Measurements from ENCODE around the gene STK16.
A peak's percentile ranks its signal among the peaks of the same experiment; 100 is the strongest.

STK16 gene

DNA sequence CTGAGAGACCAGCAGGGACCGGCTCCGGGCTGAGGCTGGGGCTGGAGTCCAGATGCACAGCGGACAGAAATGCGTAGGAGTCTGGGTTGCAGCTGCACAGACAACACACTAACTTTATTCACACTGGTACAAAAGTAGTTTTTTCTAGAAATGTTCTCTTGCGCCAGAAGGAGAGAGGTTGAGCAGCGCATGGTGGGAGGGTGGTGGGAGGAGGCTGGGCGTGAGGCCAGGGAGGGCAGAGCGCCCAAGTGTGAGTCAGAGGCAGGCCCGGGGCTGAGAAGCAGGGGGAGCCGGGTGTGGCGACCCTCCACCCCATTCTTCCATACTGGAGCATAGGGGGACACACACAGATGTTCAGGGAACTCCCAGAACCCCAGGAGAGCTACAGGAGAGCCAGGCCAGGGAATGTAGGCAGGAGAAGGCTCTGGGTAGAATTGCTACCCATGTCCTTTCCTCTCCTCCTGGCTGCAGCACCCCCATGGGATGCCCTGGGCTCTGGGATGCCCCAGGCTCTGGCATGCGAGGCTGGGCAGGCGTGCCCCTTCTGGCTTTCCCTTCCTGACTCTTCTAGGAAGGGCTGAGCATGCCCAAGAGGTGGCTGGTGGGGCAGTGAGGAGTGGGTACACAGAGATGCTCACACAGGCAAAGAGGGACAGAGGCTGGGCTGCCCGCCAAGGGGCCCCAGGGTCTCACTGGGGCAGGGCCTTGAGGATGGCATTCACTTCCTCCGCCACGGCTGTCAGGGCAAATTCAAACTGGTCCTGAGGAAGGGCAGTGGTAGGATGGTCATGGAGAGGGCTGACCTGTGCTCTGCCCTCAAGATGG, 44.5 kb downstream of the STK16 start:
- peak; percentile 21 for DNase-seq (ENCODE audit: low spot score)

DNA sequence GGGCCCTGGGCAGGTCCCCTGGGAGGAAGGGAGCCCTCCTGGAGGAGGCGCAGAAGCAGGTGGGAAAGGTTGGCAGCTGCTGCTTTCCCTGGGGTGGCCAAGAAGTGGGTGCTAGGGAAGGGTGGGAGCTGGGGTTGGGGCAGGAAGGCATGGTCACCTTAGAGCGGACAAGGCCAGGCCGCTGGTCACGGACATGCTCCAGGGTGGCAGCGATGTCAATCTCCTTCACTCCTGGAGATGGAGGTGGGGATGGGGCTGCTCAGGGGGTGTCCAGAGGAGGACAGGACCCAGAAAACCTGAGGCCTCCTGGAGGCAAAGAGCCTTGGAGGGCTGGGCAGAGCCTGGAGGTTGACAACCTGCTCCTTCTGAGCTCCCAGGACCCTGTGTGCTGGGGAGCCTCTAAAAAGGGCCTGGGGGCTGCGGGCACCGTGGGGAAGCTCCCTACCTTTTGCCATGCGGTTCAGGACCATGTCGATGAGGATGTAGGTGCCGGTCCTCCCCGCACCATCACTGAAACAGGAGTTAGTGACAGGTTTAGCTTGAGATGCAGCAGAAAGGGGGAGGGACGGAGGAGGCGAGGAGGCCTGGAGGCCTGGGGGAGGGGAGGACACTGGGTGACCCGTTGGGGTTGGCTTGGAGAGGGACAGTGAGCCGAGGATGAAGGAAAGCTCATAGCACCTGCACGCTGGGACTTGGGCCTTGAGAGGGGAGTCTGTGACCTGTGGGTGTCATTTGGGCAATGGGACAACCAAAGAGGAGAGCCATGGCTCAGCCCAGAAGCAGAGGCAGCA, 45.3 kb downstream of the STK16 start:
- no peak for DNase-seq (ENCODE audit: low spot score)

GRCh38 chr2:219291394-219291793, 46.1 kb downstream of the STK16 start:
- DNase-seq (ENCODE audit: low spot score), result no peak

DNA sequence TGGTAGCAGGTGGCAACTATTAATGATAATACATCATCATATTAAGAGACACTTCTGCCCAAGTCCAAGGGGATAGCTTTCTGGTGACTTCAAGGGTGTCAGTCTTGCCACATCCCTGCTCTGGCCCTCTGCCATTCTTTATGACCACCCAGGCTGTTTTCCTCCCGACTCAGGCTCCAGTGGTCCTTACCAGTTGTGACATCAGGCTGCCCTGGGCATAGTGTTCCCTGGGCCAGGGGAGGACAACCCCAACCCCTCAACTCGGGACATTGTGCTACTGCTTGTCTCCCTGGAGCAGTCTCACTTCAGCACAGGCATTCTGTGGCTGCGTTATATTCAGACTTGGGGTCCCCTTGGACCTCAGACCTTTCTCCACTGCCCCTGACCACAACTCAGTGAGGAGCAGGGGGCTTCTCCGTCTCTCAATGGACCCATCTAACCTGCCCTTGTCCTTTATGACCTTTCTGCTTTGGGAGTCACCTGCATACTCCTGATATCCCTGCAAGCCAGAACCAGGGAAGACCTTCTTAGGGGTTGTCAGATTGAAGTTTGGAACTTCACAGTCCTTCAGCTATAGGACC, 46.7 kb downstream of the STK16 start:
- no peak for DNase-seq (ENCODE audit: low spot score)

GRCh38 chr2:219292616-219293015, 47.3 kb downstream of the STK16 start:
- no peak for DNase-seq (ENCODE audit: low spot score)

GRCh38 chr2:219293736-219294231, 48.5 kb downstream of the STK16 start:
- DNase-seq (ENCODE audit: low spot score), result peak; percentile 7

DNA sequence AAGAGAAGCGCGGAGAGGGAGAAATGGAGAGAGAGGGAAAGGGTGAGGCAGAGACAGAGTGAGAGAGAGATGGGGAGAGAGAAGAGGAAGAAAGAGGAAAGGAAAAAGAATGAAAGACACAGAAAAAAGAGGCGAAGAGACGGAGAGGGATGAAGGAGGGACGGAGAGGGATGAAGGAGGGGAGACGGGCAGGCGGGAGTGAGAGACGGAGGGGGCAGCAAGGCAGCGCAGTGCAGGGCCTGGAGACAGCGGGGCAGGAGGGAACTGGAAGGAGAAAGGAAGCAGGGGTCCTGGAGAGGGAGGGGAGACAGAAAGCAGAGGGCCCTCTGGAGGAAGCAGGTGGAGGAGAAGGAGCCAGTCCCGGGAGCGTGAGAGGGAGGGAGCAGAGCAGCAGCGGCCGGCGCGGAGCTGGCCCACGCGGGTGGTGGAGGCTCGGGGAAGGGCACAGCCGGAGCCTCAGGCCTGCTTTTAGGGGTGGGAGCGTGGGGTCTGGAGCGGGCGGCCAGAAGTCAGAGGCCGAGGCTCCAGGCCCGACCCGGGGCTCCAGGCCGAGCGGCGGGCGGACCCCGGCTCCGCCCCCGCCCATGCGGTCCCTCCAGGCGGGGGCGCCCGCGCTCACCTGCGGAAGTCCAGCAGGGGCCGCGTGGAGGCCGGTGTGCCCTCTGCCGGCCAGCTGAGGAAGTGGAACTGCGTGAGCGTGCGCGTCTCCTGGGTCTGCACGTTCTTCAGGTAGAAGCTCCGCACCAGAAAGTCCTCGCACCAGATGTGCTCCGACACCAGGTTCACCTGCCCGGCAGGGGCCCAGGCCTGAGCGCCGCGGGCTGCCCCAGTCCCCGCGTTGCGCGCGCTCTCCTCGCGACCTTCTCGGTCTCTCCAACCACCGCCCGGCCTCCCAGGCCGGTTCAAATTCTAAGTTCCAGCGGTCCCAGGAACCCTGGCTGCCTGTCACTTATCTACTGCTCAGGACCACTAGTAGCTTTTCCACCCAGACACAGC, 49.4 kb downstream of the STK16 start:
- peak; percentile 96 for DNase-seq (ENCODE audit: low spot score)

DNA sequence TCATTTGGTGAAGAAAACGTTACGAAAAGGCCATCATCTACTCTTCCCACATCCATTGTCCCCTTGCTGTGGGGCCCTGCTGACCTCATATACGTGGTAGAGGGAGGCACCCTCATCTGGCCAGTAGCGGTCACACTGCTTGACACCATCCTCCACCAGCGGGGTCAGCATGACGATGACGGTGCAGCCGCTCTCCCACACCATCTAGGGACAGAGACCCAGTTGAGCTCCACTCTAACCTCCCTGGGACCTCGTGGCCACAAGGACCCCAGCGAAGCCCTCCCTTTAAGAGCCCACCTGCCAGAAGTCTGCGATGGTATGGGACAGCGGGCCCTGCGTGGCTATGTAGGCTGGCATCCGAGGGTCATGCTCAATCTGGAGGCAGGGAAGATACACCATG, 50.9 kb downstream of the STK16 start:
- DNase-seq (ENCODE audit: low spot score), result no peak

DNA sequence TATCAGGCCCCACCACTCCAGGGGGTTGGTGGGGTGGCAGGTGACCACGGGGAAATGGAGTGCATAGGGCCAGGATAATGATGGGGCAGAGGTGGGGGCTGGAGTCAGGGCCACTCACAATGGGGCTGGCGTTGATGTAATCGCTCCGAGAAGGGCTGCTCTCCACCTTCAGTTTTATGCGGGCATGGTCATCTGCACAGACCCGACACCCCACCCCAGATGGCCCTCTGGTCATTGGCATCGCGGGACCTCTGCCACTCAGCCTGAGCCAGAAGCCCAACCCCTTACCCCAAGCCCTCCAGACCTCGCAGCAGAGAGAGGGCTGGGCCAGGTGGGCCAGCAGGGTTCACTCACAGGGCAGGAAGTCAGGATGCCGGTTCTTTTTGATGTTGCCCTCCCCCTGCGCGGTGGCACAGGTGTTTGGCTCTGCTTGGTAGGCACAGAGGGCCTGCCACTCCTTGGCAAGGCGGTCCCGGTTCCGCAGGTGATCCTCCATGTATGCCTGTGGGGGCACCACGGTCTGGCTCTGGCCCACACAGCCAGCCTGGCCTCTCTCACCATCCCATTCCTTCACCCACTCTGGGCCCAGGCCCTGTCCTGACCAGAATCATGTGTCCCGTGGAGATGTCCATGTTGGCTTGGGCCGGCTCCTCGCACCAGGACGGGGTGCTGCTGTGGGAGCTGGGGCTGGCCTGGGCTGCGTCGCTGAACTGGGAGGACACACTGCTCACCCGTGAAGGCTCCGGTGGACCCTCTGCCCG, 51.5 kb downstream of the STK16 start:
- DNase-seq (ENCODE audit: low spot score), result peak; percentile 6

DNA sequence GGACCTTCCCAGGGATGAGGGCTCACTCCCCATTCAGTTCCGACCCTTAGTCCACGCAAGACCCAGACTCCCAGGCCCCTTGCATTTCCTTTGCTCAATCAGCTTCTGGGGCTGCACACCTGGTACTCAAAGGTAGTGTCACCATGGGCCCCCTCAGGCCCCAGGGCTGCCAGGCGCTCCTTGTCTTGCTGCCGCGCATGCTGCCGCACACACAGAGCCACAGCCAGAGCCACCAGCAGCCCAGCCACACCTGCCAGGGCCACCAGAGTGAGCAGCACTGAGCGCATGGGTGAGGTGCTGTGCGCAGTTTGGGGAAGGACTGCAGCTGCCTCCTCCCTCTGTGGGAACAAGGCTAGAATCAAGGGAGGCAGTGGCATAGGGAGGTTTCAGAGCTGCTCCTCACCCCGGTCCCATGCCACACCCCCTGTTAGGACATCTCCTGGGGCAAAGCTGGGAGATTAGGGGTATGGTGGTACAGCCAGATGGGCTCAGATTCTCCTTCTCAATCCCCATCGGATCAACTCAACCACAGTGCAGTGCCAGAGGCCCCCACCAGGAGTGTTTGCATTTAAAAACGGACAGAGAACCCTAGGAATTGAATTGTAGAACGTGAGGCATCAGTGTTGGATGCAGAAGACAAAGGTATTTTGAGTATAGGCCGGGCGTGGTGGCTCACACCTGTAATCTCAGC, 52.6 kb downstream of the STK16 start:
- peak; percentile 51 for DNase-seq (ENCODE audit: low spot score)

- peak; percentile 91 for DNase-seq (ENCODE audit: low spot score)
Measured at GRCh38 chr2:219298759-219299371, 53.6 kb downstream of the STK16 start.

GRCh38 chr2:219299372-219299760, 54.1 kb downstream of the STK16 start:
- peak; percentile 16 for DNase-seq (ENCODE audit: low spot score)

All from D341Med (cell line).